ENCODE measurements around the gene C8G.

C8G gene

DNA sequence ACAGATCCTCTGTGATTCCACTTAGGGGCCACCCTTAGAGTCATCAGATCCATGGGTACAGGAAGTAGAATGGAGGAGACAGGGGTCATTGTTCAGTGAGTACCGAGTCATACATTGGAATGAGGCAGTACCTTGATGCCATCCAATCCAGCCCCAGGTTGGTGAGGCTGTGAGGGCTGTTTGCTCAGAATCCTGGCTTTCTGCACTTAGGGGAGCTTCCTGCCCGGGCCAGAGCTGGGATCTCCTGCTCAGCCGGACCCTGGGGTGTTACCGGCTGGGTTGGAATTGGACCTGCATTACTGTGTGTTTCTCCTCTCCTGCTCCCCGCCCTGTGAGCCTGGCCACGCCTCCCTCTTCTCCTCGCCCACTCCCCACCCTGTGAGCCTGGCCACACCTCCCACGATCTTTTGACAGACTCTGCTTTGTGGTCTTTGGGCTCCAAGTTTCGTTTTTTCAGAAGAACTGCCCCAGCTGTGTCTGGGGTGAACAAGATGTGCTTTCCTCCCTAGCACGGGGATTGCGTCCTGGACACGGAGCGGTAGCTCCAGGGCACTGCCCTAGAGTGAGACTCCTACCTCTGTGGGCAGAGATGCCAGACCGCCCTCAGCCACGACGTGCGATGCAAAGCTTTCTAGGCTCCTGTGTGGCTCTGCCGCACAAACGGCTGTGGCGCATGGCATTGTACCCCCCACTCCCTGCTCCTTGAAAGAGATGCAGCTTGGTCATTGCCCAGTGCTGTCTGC, 43.4 kb upstream of the C8G start:
- DNase-seq, result peak; percentile 21
- no peaks in the 10 kb centered on the region for H3K27me3 ChIP-seq (ENCODE audit: insufficient read depth, low read length, poor library complexity)
- H3K4me1 ChIP-seq (ENCODE audit: insufficient read depth, low read length), result no peaks in the 10 kb centered on the region
- peaks cover 82% of the 10 kb centered on the region for H3K36me3 ChIP-seq (ENCODE audit: insufficient read depth, low read length)
- TF ChIP-seq, protein P1, sequence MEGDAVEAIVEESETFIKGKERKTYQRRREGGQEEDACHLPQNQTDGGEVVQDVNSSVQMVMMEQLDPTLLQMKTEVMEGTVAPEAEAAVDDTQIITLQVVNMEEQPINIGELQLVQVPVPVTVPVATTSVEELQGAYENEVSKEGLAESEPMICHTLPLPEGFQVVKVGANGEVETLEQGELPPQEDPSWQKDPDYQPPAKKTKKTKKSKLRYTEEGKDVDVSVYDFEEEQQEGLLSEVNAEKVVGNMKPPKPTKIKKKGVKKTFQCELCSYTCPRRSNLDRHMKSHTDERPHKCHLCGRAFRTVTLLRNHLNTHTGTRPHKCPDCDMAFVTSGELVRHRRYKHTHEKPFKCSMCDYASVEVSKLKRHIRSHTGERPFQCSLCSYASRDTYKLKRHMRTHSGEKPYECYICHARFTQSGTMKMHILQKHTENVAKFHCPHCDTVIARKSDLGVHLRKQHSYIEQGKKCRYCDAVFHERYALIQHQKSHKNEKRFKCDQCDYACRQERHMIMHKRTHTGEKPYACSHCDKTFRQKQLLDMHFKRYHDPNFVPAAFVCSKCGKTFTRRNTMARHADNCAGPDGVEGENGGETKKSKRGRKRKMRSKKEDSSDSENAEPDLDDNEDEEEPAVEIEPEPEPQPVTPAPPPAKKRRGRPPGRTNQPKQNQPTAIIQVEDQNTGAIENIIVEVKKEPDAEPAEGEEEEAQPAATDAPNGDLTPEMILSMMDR (IDR thresholded peaks at IDR 0.05; ENCODE audit: borderline replicate concordance, extremely low read depth, low read length, poor library complexity, severe bottlenecking), result no peak
- no peak for TF ChIP-seq EZH2 (IDR thresholded peaks at IDR 0.05; ENCODE audit: borderline replicate concordance, low read depth, low read length, severe bottlenecking)
- peak; percentile 68 for ATAC-seq (ENCODE audit: insufficient read depth, low read depth)
- H3K9me3 ChIP-seq (ENCODE audit: insufficient read depth, low read length, severe bottlenecking), result no peaks in the 10 kb centered on the region
- H3K4me3 ChIP-seq (ENCODE audit: low read depth in 1 of 2, low read length in 2 of 2), result no peak overlapping the region
- no peak overlapping the region for H3K4me2 ChIP-seq (ENCODE audit: insufficient read depth, low read length)
- no peak overlapping the region for H3K27ac ChIP-seq (ENCODE audit: low read length)
- no peak overlapping the region for H3K9ac ChIP-seq (ENCODE audit: low read depth, low read length)
- H3K79me2 ChIP-seq (ENCODE audit: insufficient read depth, low read length), result peaks cover 70% of the 10 kb centered on the region
- H4K20me1 ChIP-seq (ENCODE audit: insufficient read depth, low read length), result peaks cover 51% of the 10 kb centered on the region
- H2AFZ ChIP-seq (ENCODE audit: low read depth, low read length), result no peak overlapping the region

DNA sequence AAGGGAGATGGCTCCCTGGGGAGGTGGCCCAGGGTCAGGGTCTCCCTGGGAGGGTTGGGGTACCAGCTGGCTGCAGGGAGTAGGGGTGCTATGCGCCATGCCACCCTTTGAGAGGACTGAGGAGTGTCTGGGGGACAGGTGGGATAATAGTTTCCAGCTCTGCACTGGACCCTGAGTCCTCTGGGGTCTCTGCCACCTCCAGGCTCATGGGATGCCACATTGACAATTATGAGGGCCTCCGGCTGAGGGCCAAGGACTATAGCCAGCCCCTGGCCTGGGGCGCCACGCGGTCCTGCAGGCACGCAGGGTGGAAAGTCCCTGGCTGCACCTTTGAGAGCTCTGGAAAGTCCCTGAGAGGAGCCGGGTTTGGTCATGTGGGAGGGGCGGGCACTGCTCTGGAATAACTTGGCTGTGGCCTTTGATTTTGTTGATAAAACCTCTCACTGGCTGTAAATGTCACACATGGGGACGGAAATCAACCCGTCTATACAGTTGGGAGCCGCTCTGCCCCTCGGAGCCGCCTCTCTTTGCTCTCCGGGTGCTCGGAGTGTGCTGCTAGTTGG, 42.7 kb upstream of the C8G start:
- H3K4me1 ChIP-seq (ENCODE audit: insufficient read depth, low read length), result no peaks in the 10 kb centered on the region
- peaks cover 51% of the 10 kb centered on the region for H4K20me1 ChIP-seq (ENCODE audit: insufficient read depth, low read length)
- no peak for TF ChIP-seq EZH2 (IDR thresholded peaks at IDR 0.05; ENCODE audit: borderline replicate concordance, low read depth, low read length, severe bottlenecking)
- TF ChIP-seq, protein P1 (IDR thresholded peaks at IDR 0.05; ENCODE audit: borderline replicate concordance, extremely low read depth, low read length, poor library complexity, severe bottlenecking), result no peak
- H3K9me3 ChIP-seq (ENCODE audit: insufficient read depth, low read length, severe bottlenecking), result no peaks in the 10 kb centered on the region
- H2AFZ ChIP-seq (ENCODE audit: low read depth, low read length), result no peak overlapping the region
- H3K27ac ChIP-seq (ENCODE audit: low read length), result no peak overlapping the region
- peaks cover 69% of the 10 kb centered on the region for H3K79me2 ChIP-seq (ENCODE audit: insufficient read depth, low read length)
- H3K4me3 ChIP-seq (ENCODE audit: low read depth in 1 of 2, low read length in 2 of 2), result no peak overlapping the region
- no peak overlapping the region for H3K4me2 ChIP-seq (ENCODE audit: insufficient read depth, low read length)
- ATAC-seq (ENCODE audit: insufficient read depth, low read depth) (0 out of 3 replicates have a peak, but pooled peaks have one; percentile 14), DNase-seq (no peak)
- no peak overlapping the region for H3K9ac ChIP-seq (ENCODE audit: low read depth, low read length)
- H3K36me3 ChIP-seq (ENCODE audit: insufficient read depth, low read length), result peaks cover 85% of the 10 kb centered on the region
- no peaks in the 10 kb centered on the region for H3K27me3 ChIP-seq (ENCODE audit: insufficient read depth, low read length, poor library complexity)

DNA sequence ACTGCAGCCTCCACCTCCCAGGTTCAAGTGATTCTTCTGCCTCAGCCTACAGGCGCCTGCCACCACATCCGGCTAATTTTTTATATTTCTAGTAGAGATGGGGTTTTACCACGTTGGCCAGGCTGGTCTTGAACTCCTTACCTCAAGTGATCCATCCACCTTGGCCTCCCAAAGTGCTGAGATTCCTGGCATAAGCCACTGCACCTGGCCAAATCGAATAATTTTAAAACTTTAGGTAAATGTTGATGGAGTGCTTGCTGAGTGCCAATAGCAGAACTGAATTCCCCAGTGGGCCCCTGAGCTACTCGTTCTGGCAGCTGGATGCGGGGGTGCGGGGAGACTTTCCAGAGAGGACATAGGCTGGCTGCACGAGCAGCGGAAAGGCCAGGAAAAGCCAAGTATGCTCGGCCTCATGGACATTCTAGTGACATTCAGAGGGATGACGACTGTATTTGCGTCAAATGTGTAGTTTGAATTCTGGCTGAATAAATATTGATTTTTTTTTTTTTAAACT, 41.9 kb upstream of the C8G start:
- H3K27me3 ChIP-seq (ENCODE audit: insufficient read depth, low read length, poor library complexity), result no peaks in the 10 kb centered on the region
- no peak overlapping the region for H3K4me2 ChIP-seq (ENCODE audit: insufficient read depth, low read length)
- no peaks in the 10 kb centered on the region for H3K9me3 ChIP-seq (ENCODE audit: insufficient read depth, low read length, severe bottlenecking)
- no peak overlapping the region for H3K27ac ChIP-seq (ENCODE audit: low read length)
- peaks cover 92% of the 10 kb centered on the region for H3K36me3 ChIP-seq (ENCODE audit: insufficient read depth, low read length)
- H3K4me3 ChIP-seq (ENCODE audit: low read depth in 1 of 2, low read length in 2 of 2), result no peak overlapping the region
- TF ChIP-seq, protein P1 (IDR thresholded peaks at IDR 0.05; ENCODE audit: borderline replicate concordance, extremely low read depth, low read length, poor library complexity, severe bottlenecking), result no peak
- TF ChIP-seq EZH2 (IDR thresholded peaks at IDR 0.05; ENCODE audit: borderline replicate concordance, low read depth, low read length, severe bottlenecking), result no peak
- H3K9ac ChIP-seq (ENCODE audit: low read depth, low read length), result no peak overlapping the region
- DNase-seq, result no peak
- H2AFZ ChIP-seq (ENCODE audit: low read depth, low read length), result no peak overlapping the region
- peaks cover 50% of the 10 kb centered on the region for H4K20me1 ChIP-seq (ENCODE audit: insufficient read depth, low read length)
- peaks cover 63% of the 10 kb centered on the region for H3K79me2 ChIP-seq (ENCODE audit: insufficient read depth, low read length)
- ATAC-seq (ENCODE audit: insufficient read depth, low read depth), result no peak
- H3K4me1 ChIP-seq (ENCODE audit: insufficient read depth, low read length), result no peaks in the 10 kb centered on the region
